HG03135 (cell line): Measurements from ENCODE around the gene MED13L.

Experiments used
- ATAC-seq: cut with Tn5 transposase; IDR thresholded peaks from one replicate; pipeline ENCODE4 v1.9.1; 2021; ENCODE audit warnings: mild to moderate bottlenecking, moderate library complexity; ENCODE audit not compliant: unreplicated experiment

MED13L gene

GRCh38 chr12:116280595-116281290, 3.2 kb upstream of the MED13L start:
- no peak for ATAC-seq

DNA sequence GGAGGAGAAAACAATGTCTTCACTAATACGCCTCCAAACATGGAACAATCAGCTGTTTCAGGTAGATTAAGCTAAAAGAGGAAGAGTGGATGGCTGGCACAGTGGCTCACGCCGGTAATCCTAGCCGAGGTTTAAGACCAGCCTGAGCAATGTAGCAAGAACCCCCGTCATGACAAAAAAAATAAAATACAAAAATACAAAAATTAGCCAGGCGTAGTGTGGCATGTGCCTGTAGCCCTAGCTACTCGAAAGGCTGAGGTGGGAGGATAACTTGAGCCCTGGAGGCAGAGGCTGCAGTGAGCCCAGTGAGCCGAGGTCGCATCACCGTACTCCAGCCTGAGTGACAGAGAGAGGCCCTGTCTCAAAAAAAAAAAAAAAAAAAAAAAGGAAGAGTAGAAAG, 1.2 kb upstream of the MED13L start:
- ATAC-seq = no peak

GRCh38 chr12:116278279-116278626, 760 bp upstream of the MED13L start:
- no peak for ATAC-seq

DNA sequence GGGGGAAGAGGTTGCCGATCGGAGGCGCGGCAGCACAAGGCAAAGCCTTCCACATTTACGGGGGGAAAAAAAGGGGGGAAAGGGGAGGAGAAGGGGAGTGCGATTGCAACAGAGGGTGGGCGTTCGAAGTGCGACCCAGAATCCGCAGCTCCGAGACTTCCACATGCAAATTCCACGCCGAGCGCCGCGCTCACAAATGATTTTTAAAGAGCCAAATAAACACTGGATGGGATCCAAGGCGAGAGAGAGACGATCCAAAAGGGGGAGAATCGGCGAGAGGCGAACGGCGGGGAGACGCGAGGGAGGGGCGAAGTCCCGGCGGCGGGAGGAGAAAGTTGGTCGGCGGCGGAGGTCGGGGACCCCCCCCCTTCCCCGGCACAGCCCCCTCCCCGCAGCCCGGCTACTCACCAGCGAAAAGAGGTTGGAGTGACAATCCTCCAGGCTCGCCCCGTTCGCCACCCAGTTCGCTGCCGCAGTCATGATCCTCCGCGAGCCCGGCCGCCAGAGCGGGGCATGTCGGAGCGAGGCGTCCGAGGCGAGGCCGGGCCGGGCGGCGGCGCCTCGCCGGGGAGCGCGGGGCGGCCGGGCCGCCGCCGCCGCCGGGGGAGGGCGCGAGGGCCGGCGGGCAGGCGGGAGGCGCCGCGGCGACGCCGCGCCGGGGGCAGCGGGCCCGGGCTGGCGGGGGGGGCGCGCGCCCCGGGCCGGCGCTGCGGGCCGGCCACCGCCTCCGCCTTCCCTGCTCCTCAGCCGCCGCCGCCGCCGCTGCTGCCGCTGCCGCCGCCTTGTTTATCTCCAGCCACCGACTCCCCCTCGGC, 634 bp downstream of the MED13L start:
- ATAC-seq = peak; percentile 43

DNA sequence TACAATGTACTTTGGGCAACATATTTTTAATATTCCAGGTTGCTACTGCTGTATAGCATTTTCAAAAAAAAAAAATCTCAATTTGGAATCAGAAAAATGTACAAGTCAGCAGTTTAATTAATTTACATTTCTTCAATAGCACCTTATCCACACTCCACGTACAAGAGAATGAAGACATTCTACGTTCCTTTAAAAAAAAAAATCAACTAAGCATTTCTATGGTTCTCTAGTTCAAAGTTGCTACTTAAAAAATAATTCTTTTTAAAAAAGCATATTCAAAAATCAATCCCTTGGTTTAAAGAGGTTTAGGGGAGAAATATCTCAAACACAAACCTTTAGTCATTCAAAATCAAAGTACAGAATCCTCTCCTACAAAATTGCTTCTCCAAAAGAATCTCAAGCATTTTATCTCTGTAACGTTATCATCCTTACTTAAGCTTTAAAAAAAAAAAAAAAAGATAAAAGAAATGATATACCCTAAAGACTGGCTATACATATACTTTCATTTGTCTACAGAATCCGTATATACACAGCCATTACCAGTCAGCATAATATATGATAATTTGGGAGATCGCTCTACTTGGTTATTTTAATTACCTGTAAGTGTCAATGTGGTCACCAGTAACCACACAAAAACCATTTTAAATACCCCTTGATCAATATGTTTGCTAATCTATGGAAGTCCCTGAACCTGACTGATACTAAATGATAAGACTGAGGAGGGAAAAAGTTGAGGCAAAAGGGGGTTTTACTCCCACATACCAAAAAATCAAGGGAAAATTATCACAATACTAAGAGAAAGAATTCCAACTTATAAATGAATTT, 2.7 kb downstream of the MED13L start:
- no peak for ATAC-seq

GRCh38 chr12:116273813-116274550, 3.5 kb downstream of the MED13L start:
- ATAC-seq = no peak

GRCh38 chr12:116267948-116268347, 9.5 kb downstream of the MED13L start:
- no peak for ATAC-seq

DNA sequence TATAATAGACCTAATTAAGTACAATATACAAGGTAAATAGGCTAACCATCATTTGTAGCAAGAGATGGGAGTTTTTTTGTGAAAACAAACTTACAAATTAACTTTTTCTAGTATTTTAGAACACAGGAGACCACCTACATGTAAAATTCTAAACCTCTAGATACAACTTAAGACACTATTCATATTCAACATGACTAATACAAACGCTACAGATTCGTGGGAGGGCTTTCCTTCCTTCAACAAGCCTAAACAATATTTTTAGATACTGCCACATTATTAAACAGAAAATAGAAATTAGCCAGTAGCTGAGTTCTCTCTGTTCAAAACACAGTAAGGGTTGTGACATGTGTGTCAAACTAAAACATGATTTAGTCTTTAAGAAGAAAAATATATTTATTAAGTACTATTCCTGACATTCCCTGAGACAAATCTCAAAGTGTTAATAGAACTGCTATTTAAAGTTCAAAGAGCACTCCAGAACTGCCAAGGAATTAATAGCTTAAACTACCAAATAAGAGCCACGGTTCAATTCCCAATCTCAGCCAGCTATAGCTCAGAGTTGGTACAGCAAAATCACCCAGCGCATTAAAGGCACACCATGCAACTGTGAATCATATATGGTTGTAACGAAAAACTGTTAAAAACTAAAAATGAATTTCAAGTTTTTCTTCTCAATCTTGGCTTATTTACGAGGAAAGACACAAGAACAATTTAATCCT, 10.7 kb downstream of the MED13L start:
- no peak for ATAC-seq

GRCh38 chr12:116266168-116266601, 11.3 kb downstream of the MED13L start:
- no peak for ATAC-seq

DNA sequence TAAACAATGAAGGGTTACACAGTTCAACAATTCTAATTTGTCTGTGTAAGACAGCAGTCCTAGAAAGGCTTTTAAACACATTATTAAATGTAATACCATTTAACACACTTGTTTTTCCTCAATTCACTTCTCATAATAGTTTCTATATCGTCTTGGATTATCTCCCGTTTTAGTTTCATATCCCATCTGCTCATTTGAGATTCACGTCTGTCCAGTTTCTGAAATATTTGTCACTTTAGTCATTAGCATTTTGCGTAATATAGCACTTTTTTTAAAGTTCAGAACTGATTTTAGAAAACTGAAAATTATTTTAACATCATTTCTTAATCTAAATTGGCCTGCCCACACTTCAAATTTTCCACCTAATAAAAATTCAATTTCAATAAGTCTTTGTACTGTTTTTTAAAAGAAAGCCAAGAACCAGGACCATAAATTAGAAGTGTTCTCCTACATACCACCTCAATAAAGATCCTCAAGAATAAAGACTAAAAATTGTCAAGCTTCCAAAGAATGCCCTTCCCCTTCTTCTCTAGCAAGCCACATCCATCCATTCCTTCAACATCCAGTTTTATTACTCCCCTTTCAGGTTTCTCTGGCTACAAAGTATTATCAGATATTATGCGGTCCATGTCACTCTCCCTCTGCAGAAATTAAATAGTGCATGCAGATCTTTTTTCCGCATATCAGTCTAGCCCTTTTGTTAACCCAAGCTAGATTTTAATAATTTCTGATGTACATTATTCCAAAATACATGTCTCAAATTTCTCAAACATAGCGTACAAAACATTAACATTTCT, 11.9 kb downstream of the MED13L start:
- ATAC-seq = no peak

- no peak for ATAC-seq
Measured at GRCh38 chr12:116264525-116265070, 12.9 kb downstream of the MED13L start.

GRCh38 chr12:116263844-116264243, 13.6 kb downstream of the MED13L start:
- no peak for ATAC-seq

DNA sequence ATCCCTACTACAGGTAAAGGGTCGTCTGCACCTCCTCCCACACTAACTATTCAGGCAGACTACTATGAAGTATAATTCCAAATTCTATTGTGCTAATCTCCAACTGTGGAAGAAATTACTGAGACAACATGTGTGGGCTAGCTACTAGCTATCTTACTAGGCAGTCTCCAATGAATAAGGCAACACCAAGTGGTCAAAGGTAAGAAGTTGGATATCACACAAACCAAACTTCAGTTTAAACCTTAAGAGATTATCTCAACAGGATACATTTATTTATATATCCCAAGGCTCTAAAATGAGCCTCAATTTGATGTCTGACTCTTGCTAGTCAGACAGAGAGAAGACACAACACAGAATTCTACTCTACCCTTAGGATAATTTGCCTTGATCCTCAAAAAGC, 14.1 kb downstream of the MED13L start:
- ATAC-seq = no peak

- ATAC-seq = no peak
Measured at GRCh38 chr12:116262741-116263140, 14.8 kb downstream of the MED13L start.

- ATAC-seq = no peak
Measured at GRCh38 chr12:116261525-116262100, 15.9 kb downstream of the MED13L start.

DNA sequence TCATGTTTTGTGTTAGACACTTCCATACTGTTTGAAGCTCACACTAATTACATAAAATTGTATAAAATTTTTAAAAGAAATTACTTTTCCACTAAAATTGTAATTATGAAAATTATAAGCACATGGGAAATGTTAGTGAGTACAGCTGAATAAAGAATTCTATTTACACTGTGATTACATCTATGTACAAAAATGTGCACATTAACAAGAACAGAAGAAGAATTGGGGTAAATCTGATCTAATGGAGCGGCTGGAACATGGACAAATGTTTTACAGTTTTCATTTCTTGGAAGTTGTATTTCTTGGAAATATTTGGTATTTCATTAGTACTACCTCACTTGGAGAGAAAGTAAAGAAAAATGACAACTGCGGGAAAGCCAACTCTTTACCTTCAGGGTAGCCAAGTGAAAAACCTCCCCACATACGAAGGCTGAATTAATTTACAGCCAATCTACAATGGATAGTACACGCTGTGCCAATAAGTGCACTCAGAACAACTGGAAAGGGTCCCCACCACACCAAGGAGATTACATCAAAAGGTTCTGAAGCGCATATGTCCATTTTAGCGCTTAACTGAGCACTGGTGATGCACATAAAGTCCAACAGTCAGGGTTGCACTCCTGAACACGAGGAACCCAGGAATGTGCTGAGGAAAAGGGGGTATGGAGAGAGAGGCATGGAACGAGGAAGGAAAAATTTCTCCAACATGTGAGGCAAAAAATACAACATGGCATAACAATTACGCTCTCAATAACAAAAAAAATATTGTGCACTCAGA, 17.5 kb downstream of the MED13L start:
- ATAC-seq = no peak

- no peak for ATAC-seq
Measured at GRCh38 chr12:116257826-116258225, 19.7 kb downstream of the MED13L start.

DNA sequence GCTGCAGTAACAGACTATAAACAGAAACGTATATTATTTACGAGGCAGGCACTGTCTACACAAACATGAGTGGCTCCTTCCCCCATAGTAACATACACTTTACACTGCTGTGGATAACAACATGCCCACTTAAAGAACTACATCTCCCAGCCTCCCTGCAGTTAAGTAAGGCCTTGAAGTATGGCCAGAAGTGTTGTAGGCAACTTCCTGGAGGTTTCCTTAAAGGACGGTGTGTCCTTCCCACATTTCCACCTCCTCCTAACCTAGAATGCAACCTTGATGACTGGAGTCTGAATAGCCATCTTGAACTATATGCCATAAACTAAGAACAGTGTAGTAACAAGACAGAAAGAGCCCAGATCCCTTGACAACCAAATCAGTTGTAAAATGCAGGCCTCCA, 20.3 kb downstream of the MED13L start:
- ATAC-seq = no peak
